WERI-Rb-1 (cell line): ENCODE results near the gene AMH.
A peak's percentile ranks its signal among the peaks of the same experiment; 100 is the strongest.

Experiments used
- DNase-seq: peaks from one replicate; pipeline ENCODE4 v3.0.0-alpha.2; 2020
- H3K27ac ChIP-seq: fragments of 250-450 bp; sonication (Bioruptor Pico); 2 replicates; pipeline ENCODE4 v1.5.1; 2020; ENCODE audit warnings: mild to moderate bottlenecking, moderate library complexity
- H3K27me3 ChIP-seq: fragments of 250-450 bp; sonication (Bioruptor Pico); 2 replicates; pipeline ENCODE4 v1.5.1; 2021; ENCODE audit warnings: mild to moderate bottlenecking, low read depth, moderate library complexity; ENCODE audit not compliant: insufficient read depth, severe bottlenecking
- H3K36me3 ChIP-seq: fragments of 250-450 bp; sonication (Bioruptor Pico); 2 replicates; pipeline ENCODE4 v1.5.1; 2020; ENCODE audit warnings: mild to moderate bottlenecking, moderate library complexity
- H3K4me3 ChIP-seq: 2 replicates; pipeline ENCODE4 v1.5.1; 2011; ENCODE audit warnings: low read depth, mild to moderate bottlenecking, control low read depth, low read length
- H3K9me3 ChIP-seq: fragments of 250-450 bp; sonication (Bioruptor Pico); 2 replicates; pipeline ENCODE4 v1.5.1; 2021; ENCODE audit warnings: mild to moderate bottlenecking, moderate library complexity; ENCODE audit not compliant: severe bottlenecking
- CTCF ChIP-seq: IDR thresholded peaks from 2 replicates; pipeline ENCODE4 v1.5.1; 2011; ENCODE audit warnings: low read depth, mild to moderate bottlenecking, control low read depth, inconsistent platforms, low read length

AMH gene

GRCh38 chr19:2286402-2287140 lies 37.4 kb downstream of the AMH start:
- H3K36me3 ChIP-seq = no peaks in the 10 kb centered on the region
- H3K9me3 ChIP-seq = no peaks in the 10 kb centered on the region
- H3K27ac ChIP-seq = no peak overlapping the region
- TF ChIP-seq CTCF = no peak
- no peak for DNase-seq
- peaks cover 9% of the 10 kb centered on the region for H3K27me3 ChIP-seq
- H3K4me3 ChIP-seq = no peak overlapping the region

- Histone ChIP-seq H3K36me3 (no peaks in the 10 kb centered on the region), H3K9me3 (no peaks in the 10 kb centered on the region), H3K4me3 (no peak overlapping the region), H3K27me3 (peaks cover 9% of the 10 kb centered on the region), H3K27ac (no peak overlapping the region)
- TF ChIP-seq CTCF = no peak
- DNase-seq = no peak
Measured at GRCh38 chr19:2287585-2288337, 38.6 kb downstream of the AMH start.

- H3K4me3 ChIP-seq = no peak overlapping the region
- no peaks in the 10 kb centered on the region for H3K9me3 ChIP-seq
- H3K27ac ChIP-seq = no peak overlapping the region
- peaks cover 9% of the 10 kb centered on the region for H3K27me3 ChIP-seq
- H3K36me3 ChIP-seq = no peaks in the 10 kb centered on the region
- no peak for TF ChIP-seq CTCF
- no peak for DNase-seq
Measured at GRCh38 chr19:2288338-2288817, 39.3 kb downstream of the AMH start.

- H3K9me3 ChIP-seq = no peaks in the 10 kb centered on the region
- no peak for DNase-seq
- no peaks in the 10 kb centered on the region for H3K36me3 ChIP-seq
- H3K27me3 ChIP-seq = peaks cover 9% of the 10 kb centered on the region
- no peak overlapping the region for H3K27ac ChIP-seq
- no peak overlapping the region for H3K4me3 ChIP-seq
- no peak for TF ChIP-seq CTCF
Measured at GRCh38 chr19:2288818-2289713, 39.9 kb downstream of the AMH start.

GRCh38 chr19:2289714-2290435 lies 40.8 kb downstream of the AMH start:
- H3K36me3 ChIP-seq = no peaks in the 10 kb centered on the region
- H3K4me3 ChIP-seq = peak overlapping the region; percentile 10
- TF ChIP-seq CTCF = no peak
- no peak for DNase-seq
- H3K27me3 ChIP-seq = peaks cover 9% of the 10 kb centered on the region
- no peaks in the 10 kb centered on the region for H3K9me3 ChIP-seq
- H3K27ac ChIP-seq = no peak overlapping the region
